Natural killer cell (primary cell): ENCODE results near the gene NEGR1. TPM values are rescaled to one million over a fixed set of nuclear protein-coding genes. Genes with fewer than 3 reads are reported as not detected.

Source experiments
- ATAC-seq, 3 donors: fragments of 150-1000 bp in 2 of 3; fragments of 200-7000 bp in 1 of 3; cut with Tn5 transposase; 1 replicate in 1 of 3; 2 replicates in 2 of 3; pipeline ENCODE4 v1.10.0; 2021; ENCODE audit warnings: mild to moderate bottlenecking in 2 of 3, moderate library complexity in 2 of 3
- DNase-seq, 2 donors: peaks; one replicate each; pipeline versions ENCODE4 v3.0.0 to v3.0.0-alpha.2; 2013 to 2021; ENCODE audit warnings: mixed read lengths in 1 of 2
- H3K27ac ChIP-seq: one replicate; pipeline ENCODE4 v1.5.1; 2013; ENCODE audit warnings: mild to moderate bottlenecking, low read length
- H3K27me3 ChIP-seq: one replicate; pipeline ENCODE4 v1.6.1; 2013; ENCODE audit warnings: low read length; ENCODE audit not compliant: control insufficient read depth, insufficient read depth
- H3K36me3 ChIP-seq: one replicate; pipeline ENCODE4 v1.6.1; 2013; ENCODE audit warnings: low read length; ENCODE audit not compliant: control insufficient read depth, insufficient read depth
- H3K4me1 ChIP-seq: one replicate; pipeline ENCODE4 v1.6.1; 2013; ENCODE audit warnings: low read length; ENCODE audit not compliant: control insufficient read depth, insufficient read depth
- H3K4me3 ChIP-seq: one replicate; pipeline ENCODE4 v1.5.1; 2013; ENCODE audit warnings: low read length
- H3K9me3 ChIP-seq: one replicate; pipeline ENCODE4 v1.6.1; 2013; ENCODE audit warnings: low read length; ENCODE audit not compliant: control insufficient read depth, insufficient read depth
- H3K27ac Mint-ChIP-seq, 2 donors: one replicate each; pipeline ENCODE4 v1.8.0; 2022; ENCODE audit warnings: mild to moderate bottlenecking in 2 of 2, mixed read lengths in 2 of 2, moderate library complexity in 1 of 2
- H3K27me3 Mint-ChIP-seq, 2 donors: one replicate each; pipeline ENCODE4 v1.8.0; 2022; ENCODE audit warnings: low read depth in 2 of 2, mixed read lengths in 2 of 2
- H3K36me3 Mint-ChIP-seq: one replicate; pipeline ENCODE4 v1.8.0; 2022; ENCODE audit warnings: mixed read lengths
- H3K4me1 Mint-ChIP-seq, 2 donors: one replicate each; pipeline ENCODE4 v1.8.0; 2022; ENCODE audit warnings: mixed read lengths in 2 of 2
- H3K4me3 Mint-ChIP-seq: one replicate; pipeline ENCODE4 v1.8.0; 2022; ENCODE audit warnings: mild to moderate bottlenecking, moderate library complexity, mixed read lengths
- H3K9me3 Mint-ChIP-seq, 2 donors: one replicate each; pipeline ENCODE4 v1.8.0; 2022; ENCODE audit warnings: mixed read lengths in 2 of 2
- WGBS: methylation state at CpG from one replicate; pipeline ENCODE4 v1.1.7; 2013; ENCODE audit warnings: missing lambda C conversion rate; ENCODE audit not compliant: insufficient coverage; 5-methylcytosine and 5-hydroxymethylcytosine counted together
- intact Hi-C: fragments of 100-400 bp; cut with micrococcal nuclease; formaldehyde crosslinking; loops from one replicate; pipeline ENCODE4 v1.14.2; 2022
- total RNA-seq, 4 donors: library from RNA; stranded (reverse); fragments of 120-200 nt in 1 of 4; gene quantifications; one replicate each; pipeline versions ENCODE4 v1.2.3 to v1.2.4, GENCODE V29; 2013 to 2022
- TF ChIP-seq, protein P1 (sequence below): fragments of 200-600 bp; IDR thresholded peaks from one replicate; pipeline ENCODE4 v1.8.0; 2022; ENCODE audit warnings: antibody characterized with exemption

The NEGR1 gene
- total RNA-seq, 3 donors from 2014 or later (not counting 1 experiment from before 2014, with no cell fraction given): 0.55 to 1.3 TPM; not detected in 1

DNA sequence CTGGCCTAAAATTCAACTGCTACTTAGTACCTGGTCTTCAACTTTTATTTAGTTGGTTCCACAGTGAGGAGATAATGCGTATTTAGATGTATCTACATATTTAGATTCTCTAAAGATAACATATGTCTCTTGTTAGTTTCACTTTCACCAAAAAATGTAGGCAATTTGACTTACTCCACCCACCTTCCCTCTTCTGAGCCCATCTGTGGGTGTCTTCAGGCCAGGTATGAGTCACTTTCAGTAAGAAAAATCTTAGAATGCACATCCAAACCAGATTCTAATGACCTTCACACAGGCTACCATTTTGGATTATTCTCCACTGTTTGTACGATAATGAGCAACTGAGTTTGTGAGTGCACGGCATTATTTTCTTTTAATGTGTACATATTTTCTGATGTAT is 501.7 kb downstream of the NEGR1 start:
- H3K27me3 ChIP-seq: no peaks in the 10 kb centered on the region
- Mint-ChIP-seq H3K36me3 (no peaks in the 10 kb centered on the region), H3K9me3 (peaks cover 2 to 6% of the 10 kb centered on the region in 2 donors), H3K4me1 (no peaks in the 10 kb centered on the region), H3K27ac (no peak overlapping the region), H3K27me3 (no peaks in the 10 kb centered on the region), H3K4me3 (no peak overlapping the region)
- no peak for DNase-seq
- WGBS: 100% methylated on average over 2 of the region's 3 CpGs
- ATAC-seq: no peak
- intact Hi-C loops: no loop called here
- no peaks in the 10 kb centered on the region for H3K4me1 ChIP-seq
- TF ChIP-seq, protein P1, sequence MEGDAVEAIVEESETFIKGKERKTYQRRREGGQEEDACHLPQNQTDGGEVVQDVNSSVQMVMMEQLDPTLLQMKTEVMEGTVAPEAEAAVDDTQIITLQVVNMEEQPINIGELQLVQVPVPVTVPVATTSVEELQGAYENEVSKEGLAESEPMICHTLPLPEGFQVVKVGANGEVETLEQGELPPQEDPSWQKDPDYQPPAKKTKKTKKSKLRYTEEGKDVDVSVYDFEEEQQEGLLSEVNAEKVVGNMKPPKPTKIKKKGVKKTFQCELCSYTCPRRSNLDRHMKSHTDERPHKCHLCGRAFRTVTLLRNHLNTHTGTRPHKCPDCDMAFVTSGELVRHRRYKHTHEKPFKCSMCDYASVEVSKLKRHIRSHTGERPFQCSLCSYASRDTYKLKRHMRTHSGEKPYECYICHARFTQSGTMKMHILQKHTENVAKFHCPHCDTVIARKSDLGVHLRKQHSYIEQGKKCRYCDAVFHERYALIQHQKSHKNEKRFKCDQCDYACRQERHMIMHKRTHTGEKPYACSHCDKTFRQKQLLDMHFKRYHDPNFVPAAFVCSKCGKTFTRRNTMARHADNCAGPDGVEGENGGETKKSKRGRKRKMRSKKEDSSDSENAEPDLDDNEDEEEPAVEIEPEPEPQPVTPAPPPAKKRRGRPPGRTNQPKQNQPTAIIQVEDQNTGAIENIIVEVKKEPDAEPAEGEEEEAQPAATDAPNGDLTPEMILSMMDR: no peak
- no peak overlapping the region for H3K4me3 ChIP-seq
- no peaks in the 10 kb centered on the region for H3K9me3 ChIP-seq
- H3K36me3 ChIP-seq: no peaks in the 10 kb centered on the region
- no peak overlapping the region for H3K27ac ChIP-seq

DNA sequence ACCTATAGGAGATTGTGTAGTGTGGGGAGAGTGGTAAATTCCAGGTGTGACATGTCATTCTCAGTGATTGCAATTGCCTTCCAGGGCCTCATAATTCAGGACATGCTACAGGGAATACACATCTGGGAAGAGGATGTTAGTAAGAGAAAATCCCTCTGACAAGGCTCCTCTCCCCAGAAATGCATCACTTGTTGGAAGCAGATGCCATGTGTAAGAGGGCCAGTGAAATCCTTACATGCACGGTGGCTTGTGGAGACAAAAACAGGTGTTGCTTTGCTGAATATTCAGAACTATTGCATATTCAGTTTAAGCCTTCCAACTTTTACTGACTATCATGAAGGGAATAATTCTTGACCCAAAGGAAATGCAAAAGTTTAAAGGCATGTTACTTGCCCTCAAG is 503.4 kb downstream of the NEGR1 start:
- Mint-ChIP-seq H3K36me3 (no peaks in the 10 kb centered on the region), H3K27ac (no peak overlapping the region), H3K27me3 (no peaks in the 10 kb centered on the region), H3K9me3 (peaks cover 2 to 6% of the 10 kb centered on the region in 2 donors), H3K4me1 (no peaks in the 10 kb centered on the region), H3K4me3 (no peak overlapping the region)
- 75% methylated on average over 1 of the region's 1 CpG for WGBS
- Histone ChIP-seq H3K4me1 (no peaks in the 10 kb centered on the region), H3K9me3 (no peaks in the 10 kb centered on the region), H3K36me3 (no peaks in the 10 kb centered on the region), H3K27me3 (no peaks in the 10 kb centered on the region), H3K4me3 (no peak overlapping the region), H3K27ac (no peak overlapping the region)
- TF ChIP-seq, protein P1: no peak
- intact Hi-C loops: no loop called here
- DNase-seq (no peak), ATAC-seq (no peak)

DNA sequence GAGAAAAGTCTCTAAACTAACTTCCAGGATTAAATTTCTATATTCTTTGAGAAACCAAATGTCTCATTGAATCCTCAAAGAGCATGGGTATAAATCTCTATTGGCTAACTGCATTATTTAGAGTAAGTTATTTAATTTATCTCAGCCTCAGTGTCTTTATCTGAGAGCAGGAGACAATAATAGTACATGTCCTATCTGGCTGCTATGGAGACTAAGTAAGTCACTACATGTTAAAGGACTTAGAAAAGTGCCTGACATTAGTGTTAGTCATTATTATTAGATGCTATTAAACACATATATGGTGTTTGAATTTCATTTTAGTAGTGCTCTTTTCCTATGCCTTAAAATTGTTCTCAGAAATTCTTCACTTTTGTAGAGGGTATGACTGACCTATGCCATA is 505.2 kb downstream of the NEGR1 start:
- Histone ChIP-seq H3K9me3 (no peaks in the 10 kb centered on the region), H3K27me3 (no peaks in the 10 kb centered on the region), H3K36me3 (no peaks in the 10 kb centered on the region), H3K4me1 (no peaks in the 10 kb centered on the region), H3K4me3 (no peak overlapping the region), H3K27ac (no peak overlapping the region)
- ATAC-seq (no peak), DNase-seq (no peak)
- Mint-ChIP-seq H3K27ac (no peak overlapping the region), H3K4me1 (no peaks in the 10 kb centered on the region), H3K36me3 (no peaks in the 10 kb centered on the region), H3K4me3 (no peak overlapping the region), H3K27me3 (no peaks in the 10 kb centered on the region), H3K9me3 (peaks cover 2% of the 10 kb centered on the region in 2 donors)
- TF ChIP-seq, protein P1: no peak
- intact Hi-C loops: no loop called here

DNA sequence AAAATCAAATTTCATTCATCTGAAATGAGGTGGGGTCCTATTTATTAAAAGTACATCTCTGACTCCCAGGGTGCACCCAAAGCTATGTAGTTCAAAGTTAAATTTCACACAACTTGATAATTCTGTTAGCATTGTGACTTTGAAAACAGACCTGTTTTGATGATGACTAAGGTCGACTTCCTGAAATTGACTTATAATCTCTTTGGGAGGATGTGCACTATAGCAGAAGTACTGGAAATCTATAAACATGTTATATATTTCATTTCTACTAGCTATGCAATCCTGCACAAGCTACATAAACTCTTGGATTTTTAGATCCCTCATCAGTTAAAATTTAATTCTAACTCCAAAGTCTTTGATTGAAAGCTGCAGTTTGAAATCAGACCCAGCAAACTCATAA is 507.6 kb downstream of the NEGR1 start:
- TF ChIP-seq, protein P1: no peak
- no peaks in the 10 kb centered on the region for H3K27me3 Mint-ChIP-seq
- no peak for ATAC-seq
- Histone ChIP-seq H3K27me3 (no peaks in the 10 kb centered on the region), H3K4me3 (no peak overlapping the region), H3K36me3 (no peaks in the 10 kb centered on the region), H3K9me3 (no peaks in the 10 kb centered on the region), H3K4me1 (no peaks in the 10 kb centered on the region), H3K27ac (no peak overlapping the region)
- intact Hi-C loops: no loop called here
- no peak for DNase-seq
- H3K36me3 Mint-ChIP-seq: no peaks in the 10 kb centered on the region
- WGBS: no CpG with 5 or more reads among the region's 1 CpG
- peaks cover 2 to 4% of the 10 kb centered on the region in 2 donors for H3K9me3 Mint-ChIP-seq
- no peak overlapping the region for H3K4me3 Mint-ChIP-seq
- peaks cover 0 to 9% of the 10 kb centered on the region in 2 donors for H3K4me1 Mint-ChIP-seq
- H3K27ac Mint-ChIP-seq: no peak overlapping the region
